HCT116 (cell line): ENCODE data around the gene PSPC1. TPM values are rescaled to one million over a fixed set of nuclear protein-coding genes. Genes with fewer than 3 reads are reported as not detected.

Experiments used
- ATAC-seq: fragments of 200-7000 bp; cut with Tn5 transposase; 2 replicates; pipeline ENCODE4 v1.9.1; 2020; ENCODE audit warnings: mild to moderate bottlenecking, moderate library complexity
- BruUV-seq: library from RNA; stranded (reverse); fragments of 400-500 nt; replicated peaks from 2 replicates; lab custom pipeline; 2021; lab: Mats Ljungman, UMichigan
- CTCF ChIA-PET: fragments of 300-600 bp; sonication (Branson Sonifier 250); formaldehyde crosslinking; loops from one replicate; lab custom pipeline; 2021; ENCODE audit warnings: antibody characterized with exemption; lab: Charles Lee
- POLR2A ChIA-PET: fragments of 300-600, 350-600 bp; sonication (Branson Sonifier 250); formaldehyde crosslinking; loops from one replicate; lab custom pipeline; 2021; ENCODE audit warnings: antibody characterized with exemption; lab: Charles Lee
- RAD21 ChIA-PET, 2 experiments: fragments of 300-600 bp; sonication (Branson Sonifier 250); formaldehyde crosslinking; loops; one replicate each; lab custom pipeline; 2023; ENCODE audit warnings: low total read pairs in 2 of 2; ENCODE audit not compliant: uncharacterized antibody in 2 of 2, unreplicated experiment in 2 of 2, low non-redundant PET in 1 of 2; lab: Charles Lee
- DNase-seq: peaks from one replicate; pipeline ENCODE4 v3.0.0-alpha.2; 2010; ENCODE audit warnings: low read depth, low spot score
- H2AFZ ChIP-seq: fragments of 200-600 bp; shearing (Covaris generic), sonication (generic); 2 replicates; pipeline ENCODE4 v1.6.1; 2017; ENCODE audit warnings: low read depth, mixed run types, mixed read lengths, antibody characterized with exemption, low read length; ENCODE audit not compliant: poor library complexity, severe bottlenecking
- H3K27ac ChIP-seq: 2 replicates; pipeline ENCODE4 v1.5.1; 2012; ENCODE audit warnings: low read depth, low read length
- H3K27me3 ChIP-seq: fragments of 200-600 bp; sonication (generic); 2 replicates; pipeline ENCODE4 v1.6.1; 2016; ENCODE audit warnings: mixed run types, low read length, mixed read lengths; ENCODE audit not compliant: insufficient read depth
- H3K36me3 ChIP-seq, 2 experiments: fragments of 200-500 bp in 1 of 2; fragments of 200-600 bp in 1 of 2; sonication (Bioruptor generic) in 1 of 2; sonication (generic) in 1 of 2; 2 replicates each; pipeline versions ENCODE4 v1.5.1 to v1.6.1; 2014 to 2016; ENCODE audit warnings: low read length in 2 of 2, inconsistent platforms in 1 of 2, mixed read lengths in 1 of 2, mixed run types in 1 of 2; ENCODE audit not compliant: insufficient read depth in 2 of 2, control insufficient read depth in 1 of 2
- H3K4me1 ChIP-seq, 2 experiments: fragments of 200-600 bp in 1 of 2; sonication (generic) in 1 of 2; 2 replicates each; pipeline versions ENCODE4 v1.5.1 to v1.6.1; 2012 to 2017; ENCODE audit warnings: low read length in 2 of 2, inconsistent platforms in 1 of 2, mild to moderate bottlenecking in 1 of 2, mixed read lengths in 1 of 2, mixed run types in 1 of 2, moderate library complexity in 1 of 2; ENCODE audit not compliant: insufficient read depth in 2 of 2, control insufficient read depth in 1 of 2
- H3K4me2 ChIP-seq: fragments of 200-600 bp; sonication (generic); 2 replicates; pipeline ENCODE4 v1.6.1; 2017; ENCODE audit warnings: mixed run types, low read length, mixed read lengths
- H3K4me3 ChIP-seq, 2 experiments: fragments of 200-600 bp in 1 of 2; sonication (generic) in 1 of 2; replicated peaks in 1 of 2; 2 replicates each; pipeline ENCODE4 v1.5.1; 2011 to 2016; ENCODE audit warnings: low read length in 2 of 2, control low read depth in 1 of 2, low read depth in 1 of 2, mild to moderate bottlenecking in 1 of 2, mixed read lengths in 1 of 2, mixed run types in 1 of 2
- H3K79me2 ChIP-seq: fragments of 200-600 bp; sonication (generic); 2 replicates; pipeline ENCODE4 v1.6.1; 2017; ENCODE audit warnings: mild to moderate bottlenecking, mixed run types, low read length, moderate library complexity, mixed read lengths; ENCODE audit not compliant: insufficient read depth
- H3K9ac ChIP-seq: fragments of 200-600 bp; sonication (generic); 2 replicates; pipeline ENCODE4 v1.6.1; 2016; ENCODE audit warnings: low read length, mixed read lengths
- H3K9me2 ChIP-seq: fragments of 200-600 bp; sonication (generic), shearing (Covaris generic); 2 replicates; pipeline ENCODE4 v1.6.1; 2017; ENCODE audit warnings: mixed run types, mild to moderate bottlenecking, moderate library complexity; ENCODE audit not compliant: insufficient read depth
- H3K9me3 ChIP-seq, 2 experiments: fragments of 200-500 bp in 1 of 2; fragments of 200-600 bp in 1 of 2; sonication (Bioruptor generic) in 1 of 2; sonication (generic) in 1 of 2; 2 replicates each; pipeline ENCODE4 v1.6.1; 2014 to 2017; ENCODE audit warnings: low read length in 2 of 2, mixed read lengths in 2 of 2, inconsistent platforms in 1 of 2, low read depth in 1 of 2, mild to moderate bottlenecking in 1 of 2, mixed run types in 1 of 2, moderate library complexity in 1 of 2; ENCODE audit not compliant: control insufficient read depth in 1 of 2, insufficient read depth in 1 of 2
- H4K20me1 ChIP-seq: fragments of 200-600 bp; sonication (generic), shearing (Covaris generic); 2 replicates; pipeline ENCODE4 v1.6.1; 2017; ENCODE audit warnings: mixed run types, mild to moderate bottlenecking, moderate library complexity; ENCODE audit not compliant: insufficient read depth
- CBX3 ChIP-seq: IDR thresholded peaks from 2 replicates; pipeline ENCODE4 v1.6.1; 2012; ENCODE audit warnings: low read depth
- EGR1 ChIP-seq: IDR thresholded peaks from 2 replicates; pipeline ENCODE4 v1.6.1; 2012; ENCODE audit warnings: low read depth
- EZH2 ChIP-seq: fragments of 200-600 bp; sonication (generic); IDR thresholded peaks from 2 replicates; pipeline ENCODE4 v1.6.1; 2017; ENCODE audit warnings: antibody characterized with exemption, mixed run types
- EZH2phosphoT487 ChIP-seq: fragments of 200-600 bp; IDR thresholded peaks from 2 replicates; pipeline ENCODE4 v1.6.1; 2018; ENCODE audit warnings: antibody characterized with exemption, borderline replicate concordance
- FOSL1 ChIP-seq: IDR thresholded peaks from 2 replicates; pipeline ENCODE4 v1.6.1; 2012; ENCODE audit warnings: low read depth
- POLR2A ChIP-seq: IDR thresholded peaks from 2 replicates; pipeline ENCODE4 v1.7.0; 2011; ENCODE audit warnings: borderline replicate concordance; ENCODE audit not compliant: insufficient read depth, insufficient read length; ENCODE audit errors: extremely low read depth
- POLR2AphosphoS5 ChIP-seq: IDR thresholded peaks from 2 replicates; pipeline ENCODE4 v1.6.1; 2011; ENCODE audit warnings: mild to moderate bottlenecking, low read depth, low read length, moderate library complexity
- RAD21 ChIP-seq: IDR thresholded peaks from 2 replicates; pipeline ENCODE4 v1.6.1; 2012; ENCODE audit warnings: low read depth, mild to moderate bottlenecking
- SP1 ChIP-seq: IDR thresholded peaks from 2 replicates; pipeline ENCODE4 v1.6.1; 2012; ENCODE audit warnings: low read depth
- TCF7L2 ChIP-seq: IDR thresholded peaks from 2 replicates; pipeline ENCODE4 v1.7.0; 2011; ENCODE audit warnings: borderline replicate concordance, inconsistent platforms; ENCODE audit not compliant: insufficient read depth, insufficient read length; ENCODE audit errors: extremely low read depth
- YY1 ChIP-seq: IDR thresholded peaks from 2 replicates; pipeline ENCODE4 v1.6.1; 2011; ENCODE audit warnings: low read length, low read depth, moderate library complexity, mild to moderate bottlenecking; ENCODE audit not compliant: insufficient replicate concordance; ENCODE audit errors: extremely low read depth
- intact Hi-C: fragments of 100-400 bp; cut with micrococcal nuclease; formaldehyde crosslinking; loops from 2 replicates; pipeline ENCODE4 v1.10.0; 2022
- total RNA-seq: library from RNA; stranded (reverse); gene quantifications from one replicate; pipeline ENCODE4 v1.2.1, GENCODE V29; 2021; ENCODE audit not compliant: unreplicated experiment
- TF ChIP-seq, protein P1 (sequence below), 3 experiments: fragments of 200-600 bp in 1 of 3; sonication (generic) in 1 of 3; IDR thresholded peaks in 2 of 3; conservative IDR thresholded peaks in 1 of 3; 2 replicates each; pipeline ENCODE4 v1.5.1; 2012 to 2017; ENCODE audit warnings: low read depth in 2 of 3, low read length in 2 of 3, antibody characterized with exemption in 1 of 3, borderline replicate concordance in 1 of 3, control low read depth in 1 of 3, mild to moderate bottlenecking in 1 of 3, mixed read lengths in 1 of 3, mixed run types in 1 of 3, moderate library complexity in 1 of 3; ENCODE audit not compliant: insufficient read depth in 1 of 3
- TF ChIP-seq, protein P2 (sequence below): IDR thresholded peaks from 2 replicates; pipeline ENCODE4 v1.6.1; 2012

PSPC1 gene
- total RNA-seq, 1 experiment from 2014 or later: 57.7 TPM

DNA sequence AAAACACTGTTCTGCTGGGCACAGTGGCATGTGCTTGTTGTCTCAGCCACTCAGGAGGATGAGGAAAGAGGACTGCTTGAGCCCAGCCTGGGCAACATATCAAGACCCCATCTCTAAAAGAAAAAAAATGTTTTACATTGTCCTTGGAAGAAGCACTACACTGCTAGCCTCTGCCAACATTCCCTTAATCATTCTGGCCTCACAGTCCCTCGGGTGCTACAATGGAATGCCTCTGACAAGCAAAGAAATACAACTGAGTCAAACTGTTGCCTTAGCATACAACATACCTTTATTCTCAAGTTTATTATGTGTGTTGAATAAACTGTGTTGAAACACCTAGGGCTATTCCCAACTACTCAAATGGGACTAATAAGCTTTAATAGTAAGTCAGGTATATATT, 56.1 kb downstream of the PSPC1 start:
- Histone ChIP-seq H3K9me3 (no peaks in the 10 kb centered on the region), H3K4me3 (no peak overlapping the region), H2AFZ (no peak overlapping the region), H3K27ac (no peak overlapping the region), H4K20me1 (0 out of 2 replicates have a peak, but pooled peaks cover 12% of the 10 kb centered on the region), H3K36me3 (peaks cover 11 to 20% of the 10 kb centered on the region in 2 experiments), H3K4me2 (no peak overlapping the region), H3K9me2 (no peaks in the 10 kb centered on the region), H3K9ac (no peak overlapping the region), H3K27me3 (no peaks in the 10 kb centered on the region), H3K79me2 (peaks cover 85% of the 10 kb centered on the region), H3K4me1 (no peaks in the 10 kb centered on the region)
- no TSS peak for BruUV-seq
- ATAC-seq: no peak
- ChIA-PET RAD21 (no interaction called here), CTCF (no interaction called here), POLR2A (no interaction called here)
- intact Hi-C loops: no loop called here
- DNase-seq: no peak
- TF ChIP-seq TCF7L2: no peak

DNA sequence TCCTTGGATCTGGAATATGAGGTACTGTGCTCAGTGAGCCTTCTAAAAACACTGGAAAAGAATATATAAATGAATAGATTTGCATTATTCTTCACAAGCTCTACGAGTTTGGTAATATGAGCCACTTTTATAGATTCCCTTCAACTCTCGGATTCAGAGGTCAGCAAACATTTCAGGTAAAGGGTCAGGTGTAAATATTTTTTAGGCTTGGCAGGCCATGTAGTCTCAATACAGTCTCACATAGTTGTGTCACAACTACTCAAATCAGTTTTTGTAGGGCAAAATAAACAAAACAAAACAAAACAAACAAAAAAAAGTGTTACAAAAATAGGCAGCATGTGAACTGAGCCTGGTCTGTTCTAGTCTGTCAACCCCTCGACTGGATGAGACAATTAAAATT, 57.4 kb downstream of the PSPC1 start:
- Histone ChIP-seq H3K79me2 (peaks cover 82% of the 10 kb centered on the region), H4K20me1 (0 out of 2 replicates have a peak, but pooled peaks cover 13% of the 10 kb centered on the region), H3K4me3 (no peak overlapping the region), H3K4me2 (no peak overlapping the region), H3K27ac (no peak overlapping the region), H3K36me3 (peaks cover 10 to 19% of the 10 kb centered on the region in 2 experiments), H3K9ac (no peak overlapping the region), H3K27me3 (no peaks in the 10 kb centered on the region), H2AFZ (no peak overlapping the region), H3K9me2 (no peaks in the 10 kb centered on the region), H3K4me1 (no peaks in the 10 kb centered on the region), H3K9me3 (no peaks in the 10 kb centered on the region)
- no peak for TF ChIP-seq EZH2phosphoT487
- ChIA-PET RAD21 (no interaction called here), POLR2A (no interaction called here), CTCF (no interaction called here)
- intact Hi-C loops: no loop called here
- DNase-seq: no peak
- ATAC-seq: no peak
- no TSS peak for BruUV-seq

DNA sequence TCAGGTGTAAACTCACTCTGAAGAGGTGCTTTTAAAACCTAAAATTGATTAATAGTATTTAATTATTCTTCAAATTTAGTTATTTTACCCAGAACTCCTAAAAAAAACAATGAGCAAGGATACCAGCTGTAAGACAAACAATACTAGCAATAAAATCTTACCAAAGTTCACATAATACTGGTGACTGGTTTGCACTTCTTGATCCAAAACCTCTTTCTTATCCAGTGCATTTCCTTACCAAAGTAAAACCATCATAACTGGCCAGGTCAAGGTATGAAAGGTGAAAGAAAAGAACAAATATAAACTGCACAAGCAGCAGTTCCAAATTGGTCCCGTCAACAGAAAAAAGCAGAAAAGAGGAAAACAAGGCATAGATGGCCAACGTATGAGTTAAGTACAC, 62.7 kb downstream of the PSPC1 start:
- BruUV-seq: no TSS peak
- H3K27me3 ChIP-seq: no peaks in the 10 kb centered on the region
- RAD21 ChIA-PET: no interaction called here
- no peak overlapping the region for H2AFZ ChIP-seq
- no peak overlapping the region for H3K4me3 ChIP-seq
- H3K36me3 ChIP-seq: peaks cover 0 to 5% of the 10 kb centered on the region in 2 experiments; a peak in 3 of 4 replicates
- H3K4me1 ChIP-seq: no peaks in the 10 kb centered on the region
- H3K27ac ChIP-seq: no peak overlapping the region
- no peak overlapping the region for H3K4me2 ChIP-seq
- H4K20me1 ChIP-seq: peaks cover 11% of the 10 kb centered on the region; the same call in 1 of the 2 replicates
- intact Hi-C loops: no loop called here
- H3K9me2 ChIP-seq: no peaks in the 10 kb centered on the region
- ATAC-seq (no peak), DNase-seq (no peak)
- H3K9me3 ChIP-seq: no peaks in the 10 kb centered on the region
- POLR2A ChIA-PET: no interaction called here
- H3K9ac ChIP-seq: no peak overlapping the region
- peaks cover 63% of the 10 kb centered on the region for H3K79me2 ChIP-seq
- CTCF ChIA-PET: no interaction called here
- TF ChIP-seq, protein P1, sequence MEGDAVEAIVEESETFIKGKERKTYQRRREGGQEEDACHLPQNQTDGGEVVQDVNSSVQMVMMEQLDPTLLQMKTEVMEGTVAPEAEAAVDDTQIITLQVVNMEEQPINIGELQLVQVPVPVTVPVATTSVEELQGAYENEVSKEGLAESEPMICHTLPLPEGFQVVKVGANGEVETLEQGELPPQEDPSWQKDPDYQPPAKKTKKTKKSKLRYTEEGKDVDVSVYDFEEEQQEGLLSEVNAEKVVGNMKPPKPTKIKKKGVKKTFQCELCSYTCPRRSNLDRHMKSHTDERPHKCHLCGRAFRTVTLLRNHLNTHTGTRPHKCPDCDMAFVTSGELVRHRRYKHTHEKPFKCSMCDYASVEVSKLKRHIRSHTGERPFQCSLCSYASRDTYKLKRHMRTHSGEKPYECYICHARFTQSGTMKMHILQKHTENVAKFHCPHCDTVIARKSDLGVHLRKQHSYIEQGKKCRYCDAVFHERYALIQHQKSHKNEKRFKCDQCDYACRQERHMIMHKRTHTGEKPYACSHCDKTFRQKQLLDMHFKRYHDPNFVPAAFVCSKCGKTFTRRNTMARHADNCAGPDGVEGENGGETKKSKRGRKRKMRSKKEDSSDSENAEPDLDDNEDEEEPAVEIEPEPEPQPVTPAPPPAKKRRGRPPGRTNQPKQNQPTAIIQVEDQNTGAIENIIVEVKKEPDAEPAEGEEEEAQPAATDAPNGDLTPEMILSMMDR (IDR thresholded peaks at IDR 0.05 in 2 of 3, conservative IDR thresholded peaks at IDR 0.05 in 1 of 3; ENCODE audit: borderline replicate concordance in 1 of 3, insufficient read depth in 1 of 3, low read depth in 2 of 3, low read length in 2 of 3): no peak
- TF ChIP-seq EZH2: no peak
- no peak for TF ChIP-seq EZH2phosphoT487
- TF ChIP-seq CBX3: no peak
- TF ChIP-seq, protein P2, sequence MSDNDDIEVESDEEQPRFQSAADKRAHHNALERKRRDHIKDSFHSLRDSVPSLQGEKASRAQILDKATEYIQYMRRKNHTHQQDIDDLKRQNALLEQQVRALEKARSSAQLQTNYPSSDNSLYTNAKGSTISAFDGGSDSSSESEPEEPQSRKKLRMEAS: no peak
- no peak for TF ChIP-seq POLR2AphosphoS5
- TF ChIP-seq POLR2A: no peak
- TF ChIP-seq EGR1: no peak
- TF ChIP-seq RAD21: no peak
- no peak for TF ChIP-seq SP1
- no peak for TF ChIP-seq FOSL1
- no peak for TF ChIP-seq YY1
